CD1c-positive myeloid dendritic cell (primary cell): Measurements from ENCODE around the gene HPGD.

Experiments used
- DNase-seq: peaks from one replicate; pipeline ENCODE4 v3.0.0-alpha.2; 2016; ENCODE audit errors: extremely low spot score

Gene HPGD

GRCh38 chr4:174474457-174475075 is 47.7 kb downstream of the HPGD start:
- DNase-seq, result no peak

DNA sequence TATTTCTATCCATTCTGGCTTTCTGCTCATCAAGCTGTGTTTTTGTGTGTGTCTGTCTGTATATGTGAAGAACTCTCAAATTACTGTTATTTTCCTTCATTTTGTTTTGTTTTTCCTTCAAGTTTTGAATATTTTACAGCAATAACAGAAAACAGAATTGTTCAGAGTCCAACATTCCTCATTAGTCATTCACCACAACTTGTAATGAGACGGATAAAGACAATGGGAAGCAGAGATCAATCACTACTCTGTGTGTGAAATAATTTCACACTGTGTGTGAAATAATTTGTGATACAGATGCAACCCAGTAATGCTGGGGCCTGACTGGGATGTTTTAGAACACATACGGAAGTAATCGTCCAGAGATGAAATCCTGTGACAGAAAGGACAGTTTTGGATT is 55.2 kb downstream of the HPGD start:
- no peak for DNase-seq

- DNase-seq, result no peak
Measured at GRCh38 chr4:174464949-174465348, 57.3 kb downstream of the HPGD start.

DNA sequence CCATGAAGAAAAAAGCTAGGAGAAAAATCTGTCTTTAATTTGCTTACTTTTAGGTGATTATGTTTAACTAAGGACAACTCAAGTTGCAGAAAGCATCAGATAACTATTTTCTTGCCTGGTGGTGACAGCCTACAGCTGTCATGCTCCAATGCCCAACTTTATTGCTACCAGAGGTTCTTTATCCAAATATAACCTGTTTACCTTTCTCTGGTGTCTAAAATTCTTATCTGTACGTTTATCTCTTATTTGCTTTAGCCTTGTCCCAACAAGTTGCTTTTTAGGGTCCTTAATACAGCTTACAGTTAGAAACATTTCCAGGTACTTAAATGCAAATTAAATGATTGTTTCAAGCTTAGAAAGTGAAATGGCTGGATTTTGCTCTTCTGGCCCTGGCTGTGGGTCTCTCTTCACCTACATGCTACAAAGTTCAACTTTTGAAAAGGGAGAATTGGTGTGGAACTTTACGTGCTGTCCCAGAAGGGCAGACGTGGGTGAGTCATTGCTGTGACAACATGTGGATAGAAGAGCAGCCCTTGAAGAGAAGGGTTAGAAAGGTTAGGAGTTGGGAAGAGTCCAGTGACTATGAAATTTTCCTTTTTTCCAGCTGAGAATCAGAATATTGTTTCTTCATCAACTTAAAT is 60.7 kb downstream of the HPGD start:
- DNase-seq, result no peak

DNA sequence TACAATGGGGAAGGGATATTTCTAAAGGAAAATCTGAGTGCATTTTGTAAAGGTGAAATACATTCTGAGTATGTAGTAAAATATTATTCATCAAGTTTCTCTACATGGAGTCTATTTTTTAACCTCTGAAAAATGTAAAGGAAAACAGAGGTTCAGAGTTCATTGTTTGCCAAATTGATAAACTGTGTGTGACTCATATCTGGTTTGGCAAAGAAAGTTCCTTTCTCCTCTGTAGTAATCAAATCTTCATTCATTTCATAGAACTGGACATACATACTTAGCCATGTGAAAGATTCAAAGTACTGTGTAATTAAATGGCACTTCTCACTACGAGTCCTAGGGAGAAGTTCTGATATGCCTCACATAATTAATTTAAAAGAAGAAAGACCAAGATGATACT is 61.6 kb downstream of the HPGD start:
- no peak for DNase-seq

DNA sequence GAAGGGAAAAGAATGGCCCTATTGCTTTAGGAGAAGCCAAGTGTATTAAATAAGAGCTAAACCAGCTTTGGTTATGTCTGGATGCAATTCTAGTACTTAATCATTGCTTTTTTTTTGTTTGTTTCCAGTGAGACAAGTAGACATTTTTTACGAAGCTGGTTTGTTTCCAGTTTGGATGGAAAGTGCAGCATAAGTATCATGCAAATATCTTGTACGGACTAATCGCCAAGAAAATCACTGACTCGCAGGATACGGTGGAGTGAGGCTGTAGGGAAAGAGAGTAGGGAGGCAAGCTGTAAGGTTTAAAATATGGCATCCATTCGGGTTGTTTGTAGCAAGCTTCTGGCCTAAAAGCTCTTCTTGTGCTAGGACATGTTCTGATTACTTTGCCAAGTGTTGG is 64.8 kb downstream of the HPGD start:
- DNase-seq, result no peak

- DNase-seq, result no peak
Measured at GRCh38 chr4:174454815-174455473, 67.3 kb downstream of the HPGD start.

DNA sequence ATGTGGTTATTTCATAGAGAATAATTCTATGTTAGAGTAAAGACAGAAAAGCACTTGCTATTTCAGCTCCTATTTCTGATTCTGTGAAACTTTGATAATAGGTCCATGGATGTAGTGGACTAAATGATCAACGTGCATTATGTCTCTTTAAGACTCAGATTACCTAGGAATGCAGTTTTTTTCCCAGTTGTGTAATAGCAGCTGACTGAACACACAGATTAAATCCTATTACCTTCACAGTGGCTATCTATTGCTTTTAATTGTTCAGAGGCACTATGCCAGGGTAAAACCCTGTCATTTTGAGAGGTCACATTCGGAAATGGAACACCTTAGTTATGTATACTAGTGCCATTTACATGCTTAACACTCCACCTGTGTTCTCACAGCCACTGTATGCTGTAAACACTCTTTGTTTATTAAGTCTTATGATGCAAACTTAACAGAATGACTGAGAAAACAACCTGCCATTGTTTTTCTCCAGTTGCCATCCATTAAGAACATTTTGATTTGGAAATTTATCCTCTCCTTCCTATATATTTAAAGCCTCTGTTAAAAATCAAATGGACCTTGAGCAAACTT is 70.5 kb downstream of the HPGD start:
- DNase-seq, result no peak

- no peak for DNase-seq
Measured at GRCh38 chr4:174450786-174451125, 71.5 kb downstream of the HPGD start.

DNA sequence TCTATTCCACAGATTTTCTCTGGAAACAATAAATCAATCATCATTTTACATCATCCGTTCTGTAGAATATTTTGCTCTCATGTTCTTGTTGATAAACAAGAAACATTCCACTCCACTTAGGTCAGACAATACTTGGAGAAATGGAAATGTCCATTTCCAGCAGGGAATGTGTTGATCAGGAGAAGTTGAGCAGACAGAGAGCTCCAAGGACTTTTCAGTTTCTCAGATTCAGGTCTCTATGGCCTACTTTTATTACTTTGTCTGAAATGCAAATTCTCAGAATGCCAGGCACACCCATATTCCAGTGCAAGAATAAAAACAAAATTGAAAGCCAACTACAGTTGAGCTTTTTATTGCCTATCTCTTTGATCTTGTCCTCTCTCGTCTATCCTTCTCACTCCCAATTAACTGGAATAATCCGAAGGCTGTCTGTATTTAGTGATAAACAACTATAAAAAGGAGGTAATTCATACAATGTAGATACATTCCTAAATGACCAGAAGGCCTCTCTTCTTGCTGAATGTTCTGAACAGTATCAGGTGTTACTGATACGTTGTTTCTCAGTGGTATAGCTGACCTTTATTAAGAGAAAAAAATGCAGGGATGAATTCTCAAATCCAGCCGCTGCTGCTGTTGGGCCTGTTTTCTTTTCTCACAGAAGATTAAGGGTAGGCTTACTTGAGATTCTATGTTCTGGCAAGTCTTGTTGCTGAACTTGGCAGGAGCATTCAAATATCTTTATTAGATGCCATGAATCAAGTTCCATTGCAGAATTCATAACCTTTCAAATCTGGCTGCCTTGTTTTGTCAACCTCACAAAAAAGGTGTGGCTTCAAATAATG is 72.1 kb downstream of the HPGD start:
- DNase-seq, result no peak

DNA sequence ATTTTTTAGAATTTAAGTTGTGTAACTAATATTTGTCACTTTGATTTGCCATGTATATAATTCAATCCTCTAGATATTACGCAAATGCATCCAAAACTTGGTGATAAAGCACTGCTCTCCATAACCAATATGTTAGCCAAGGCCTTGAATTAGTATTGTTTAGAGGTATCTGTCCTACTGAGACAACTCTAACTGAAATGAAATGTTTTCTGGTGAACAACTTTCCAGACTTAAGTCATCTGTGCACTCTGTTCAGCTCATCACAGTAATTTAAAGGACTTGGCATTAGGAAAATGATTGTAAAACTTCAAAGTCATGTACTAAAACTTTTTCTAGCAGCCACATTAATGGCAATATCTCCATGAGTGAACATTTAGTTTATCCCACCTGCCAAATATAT is 73.1 kb downstream of the HPGD start:
- no peak for DNase-seq

DNA sequence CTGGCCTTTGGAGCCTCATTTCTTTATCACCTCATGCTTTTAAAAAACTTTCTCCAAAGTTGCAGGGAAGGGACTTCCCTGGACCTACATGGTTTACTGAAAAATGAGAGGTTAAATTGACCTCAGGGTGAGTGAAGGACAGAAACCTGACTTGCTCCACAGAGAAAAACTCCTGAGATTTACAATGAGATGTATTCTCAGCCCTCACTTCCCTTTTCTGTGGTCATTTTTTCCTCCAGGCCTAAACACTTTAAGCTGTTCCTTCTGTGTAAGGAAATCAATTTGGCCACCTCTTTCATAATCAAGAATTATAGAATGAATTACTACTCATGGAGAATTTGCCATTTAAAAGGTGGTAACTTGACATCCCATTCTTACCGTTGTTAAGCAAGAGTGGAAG is 77.9 kb downstream of the HPGD start:
- DNase-seq, result no peak
